CD4-positive, alpha-beta T cell (primary cell): Measurements from ENCODE around the gene ANKS1B. TPM values are rescaled to one million over a fixed set of nuclear protein-coding genes. Genes with fewer than 3 reads are reported as not detected.

ENCODE experiments used
- ATAC-seq: fragments of 200-7000 bp; cut with Tn5 transposase; one replicate; pipeline ENCODE4 v1.10.0; 2022; ENCODE audit warnings: mild to moderate bottlenecking; ENCODE audit not compliant: poor library complexity
- CTCF ChIA-PET: fragments of 350-600 bp; sonication (Branson Sonifier 250); formaldehyde crosslinking; loops from one replicate; lab custom pipeline; 2021; ENCODE audit warnings: antibody characterized with exemption, inconsistent platforms; lab: Charles Lee
- POLR2A ChIA-PET: fragments of 350-600 bp; sonication (Branson Sonifier 250); formaldehyde crosslinking; loops from one replicate; lab custom pipeline; 2021; ENCODE audit warnings: antibody characterized with exemption, inconsistent platforms; lab: Charles Lee
- DNase-seq, 14 experiments: peaks; one replicate each; pipeline ENCODE4 v3.0.0-alpha.2; 2013 to 2020; ENCODE audit warnings: mixed read lengths in 2 of 14
- H3K27ac ChIP-seq, 2 donors: one replicate each; pipeline versions ENCODE4 v1.5.1 to v1.7.0; 2013; ENCODE audit warnings: low read length in 2 of 2, low read depth in 1 of 2, mild to moderate bottlenecking in 1 of 2
- H3K27me3 ChIP-seq, 2 experiments: 1 replicate in 1 of 2; 2 replicates in 1 of 2; pipeline versions ENCODE4 v1.6.1 to v1.7.0; 2013; ENCODE audit warnings: low read length in 2 of 2, control low read depth in 1 of 2, mild to moderate bottlenecking in 1 of 2, moderate library complexity in 1 of 2; ENCODE audit not compliant: insufficient read depth in 2 of 2, control insufficient read depth in 1 of 2
- H3K36me3 ChIP-seq: one replicate; pipeline ENCODE4 v1.6.1; 2013; ENCODE audit warnings: low read length, control low read depth; ENCODE audit not compliant: insufficient read depth
- H3K4me1 ChIP-seq: one replicate; pipeline ENCODE4 v1.6.1; 2013; ENCODE audit warnings: low read length, control low read depth; ENCODE audit not compliant: insufficient read depth
- H3K4me3 ChIP-seq: one replicate; pipeline ENCODE4 v1.5.1; 2013; ENCODE audit warnings: mild to moderate bottlenecking, low read length, moderate library complexity
- H3K9me3 ChIP-seq, 2 experiments: 1 replicate in 1 of 2; 2 replicates in 1 of 2; pipeline versions ENCODE4 v1.6.1 to v1.7.0; 2013; ENCODE audit warnings: low read length in 2 of 2, mild to moderate bottlenecking in 2 of 2, control low read depth in 1 of 2, moderate library complexity in 1 of 2; ENCODE audit not compliant: control insufficient read depth in 1 of 2, insufficient read depth in 1 of 2
- H3K27ac Mint-ChIP-seq: one replicate; pipeline ENCODE4 v1.8.0; 2020; ENCODE audit warnings: mixed read lengths
- H3K27me3 Mint-ChIP-seq: one replicate; pipeline ENCODE4 v1.8.0; 2021; ENCODE audit warnings: mixed read lengths
- H3K36me3 Mint-ChIP-seq: one replicate; pipeline ENCODE4 v1.8.0; 2021; ENCODE audit warnings: low read depth, mixed read lengths
- H3K4me1 Mint-ChIP-seq: one replicate; pipeline ENCODE4 v1.8.0; 2021; ENCODE audit warnings: low read depth, mixed read lengths
- H3K4me3 Mint-ChIP-seq: one replicate; pipeline ENCODE4 v1.8.0; 2020; ENCODE audit warnings: mild to moderate bottlenecking, mixed read lengths
- H3K9me3 Mint-ChIP-seq: one replicate; pipeline ENCODE4 v1.8.0; 2020; ENCODE audit warnings: mixed read lengths
- intact Hi-C, 2 experiments: fragments of 100-400 bp; cut with DNase I in 1 of 2; cut with micrococcal nuclease in 1 of 2; formaldehyde crosslinking; loops; one replicate each; pipeline versions ENCODE4 v1.15.1 to v1.9.0; 2023 to 2025; cut with DNase I, micrococcal nuclease
- total RNA-seq, 174 experiments: library from RNA in 2 of 174; stranded (reverse) in 2 of 174; gene quantifications; one replicate each; pipeline ENCODE4 v1.2.3 and lab custom pipeline; 2021 to 2026
- TF ChIP-seq, protein P1 (sequence below): fragments of 200-600 bp; IDR thresholded peaks from one replicate; pipeline ENCODE4 v1.8.0; 2022; ENCODE audit warnings: antibody characterized with exemption, mild to moderate bottlenecking

Gene ANKS1B
- total RNA-seq, 2 experiments from 2014 or later, result 0.16 to 1.1 TPM

DNA sequence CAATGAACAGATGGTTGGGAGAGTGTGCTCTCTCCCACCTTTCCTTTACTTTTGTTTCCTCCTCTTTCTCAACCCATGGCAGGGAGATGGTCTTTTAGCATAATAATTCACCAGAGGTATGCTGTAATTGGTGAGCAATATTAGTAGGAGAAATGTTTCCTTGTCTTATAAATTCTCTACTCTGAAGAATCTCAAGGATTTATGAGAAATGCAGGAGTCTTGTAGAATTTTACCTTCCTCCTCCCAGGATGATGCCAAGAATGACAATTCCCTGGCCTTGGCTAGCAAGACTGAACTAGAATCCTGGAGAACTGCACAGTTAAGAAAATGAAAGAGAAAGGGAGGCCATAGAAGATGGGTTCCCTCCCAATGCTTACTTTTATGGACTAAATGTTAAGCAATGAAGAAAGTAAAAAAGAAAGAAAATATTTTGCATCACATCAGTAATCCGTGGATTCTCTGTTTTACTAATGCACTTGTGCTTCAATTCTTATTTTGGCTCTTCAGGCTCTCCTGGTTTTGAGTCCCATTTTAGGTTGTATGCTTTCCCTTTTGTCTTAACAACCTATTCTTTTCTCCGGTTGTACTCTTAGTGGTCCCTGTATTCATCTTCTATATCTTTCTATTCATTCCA lies 530.1 kb downstream of the ANKS1B start:
- Mint-ChIP-seq H3K9me3 (peaks cover 10% of the 10 kb centered on the region), H3K27me3 (no peaks in the 10 kb centered on the region), H3K27ac (no peak overlapping the region), H3K36me3 (no peaks in the 10 kb centered on the region), H3K4me3 (no peak overlapping the region), H3K4me1 (no peaks in the 10 kb centered on the region)
- Histone ChIP-seq H3K27ac (no peak overlapping the region), H3K27me3 (no peaks in the 10 kb centered on the region), H3K4me1 (no peaks in the 10 kb centered on the region), H3K9me3 (no peaks in the 10 kb centered on the region), H3K36me3 (no peaks in the 10 kb centered on the region), H3K4me3 (no peak overlapping the region)
- CTCF ChIA-PET, result no interaction called here
- POLR2A ChIA-PET, result no interaction called here
- ATAC-seq, result no peak
- DNase-seq, result no peak
- intact Hi-C loops, result no loop called here
- TF ChIP-seq, protein P1, sequence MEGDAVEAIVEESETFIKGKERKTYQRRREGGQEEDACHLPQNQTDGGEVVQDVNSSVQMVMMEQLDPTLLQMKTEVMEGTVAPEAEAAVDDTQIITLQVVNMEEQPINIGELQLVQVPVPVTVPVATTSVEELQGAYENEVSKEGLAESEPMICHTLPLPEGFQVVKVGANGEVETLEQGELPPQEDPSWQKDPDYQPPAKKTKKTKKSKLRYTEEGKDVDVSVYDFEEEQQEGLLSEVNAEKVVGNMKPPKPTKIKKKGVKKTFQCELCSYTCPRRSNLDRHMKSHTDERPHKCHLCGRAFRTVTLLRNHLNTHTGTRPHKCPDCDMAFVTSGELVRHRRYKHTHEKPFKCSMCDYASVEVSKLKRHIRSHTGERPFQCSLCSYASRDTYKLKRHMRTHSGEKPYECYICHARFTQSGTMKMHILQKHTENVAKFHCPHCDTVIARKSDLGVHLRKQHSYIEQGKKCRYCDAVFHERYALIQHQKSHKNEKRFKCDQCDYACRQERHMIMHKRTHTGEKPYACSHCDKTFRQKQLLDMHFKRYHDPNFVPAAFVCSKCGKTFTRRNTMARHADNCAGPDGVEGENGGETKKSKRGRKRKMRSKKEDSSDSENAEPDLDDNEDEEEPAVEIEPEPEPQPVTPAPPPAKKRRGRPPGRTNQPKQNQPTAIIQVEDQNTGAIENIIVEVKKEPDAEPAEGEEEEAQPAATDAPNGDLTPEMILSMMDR, result no peak

DNA sequence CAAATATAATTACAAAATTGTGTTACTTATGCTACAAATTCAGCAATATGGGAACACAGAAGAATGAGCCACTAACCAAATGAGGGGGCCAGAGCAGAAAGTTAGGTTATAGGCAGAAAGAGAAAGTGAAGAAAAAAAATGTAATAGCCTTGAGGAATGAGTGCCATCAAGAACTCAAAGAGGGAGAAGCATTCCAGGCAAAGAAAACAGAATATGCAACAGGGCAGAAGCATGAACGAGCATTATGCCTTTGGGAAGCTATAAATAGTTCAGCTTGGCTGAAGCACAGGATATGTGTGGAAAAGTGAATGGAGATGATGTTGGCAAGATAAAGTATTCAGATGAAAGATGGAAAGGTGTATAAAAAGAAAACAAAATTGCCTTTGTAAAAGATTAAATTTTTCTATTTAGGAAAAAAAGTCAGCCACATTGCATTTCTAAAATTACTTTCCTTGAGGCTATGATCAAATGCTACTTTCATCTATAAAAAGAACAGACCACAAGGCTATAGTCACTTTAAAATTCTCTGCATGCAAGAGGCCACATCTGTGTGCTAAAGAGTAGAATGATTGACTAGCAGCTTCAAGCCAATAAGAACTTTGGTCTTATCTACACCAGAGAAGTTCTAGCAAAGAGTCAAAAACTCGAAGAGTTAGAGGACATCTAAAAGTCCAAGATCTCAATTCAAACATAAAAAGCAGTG lies 530.7 kb downstream of the ANKS1B start:
- CTCF ChIA-PET, result no interaction called here
- H3K27me3 Mint-ChIP-seq, result no peaks in the 10 kb centered on the region
- POLR2A ChIA-PET, result no interaction called here
- H3K36me3 Mint-ChIP-seq, result no peaks in the 10 kb centered on the region
- Histone ChIP-seq H3K4me3 (no peak overlapping the region), H3K27ac (no peak overlapping the region), H3K36me3 (no peaks in the 10 kb centered on the region), H3K9me3 (no peaks in the 10 kb centered on the region), H3K4me1 (no peaks in the 10 kb centered on the region), H3K27me3 (no peaks in the 10 kb centered on the region)
- peaks cover 10% of the 10 kb centered on the region for H3K9me3 Mint-ChIP-seq
- H3K27ac Mint-ChIP-seq, result no peak overlapping the region
- H3K4me3 Mint-ChIP-seq, result no peak overlapping the region
- DNase-seq (no peak), ATAC-seq (no peak)
- intact Hi-C loops, result no loop called here
- H3K4me1 Mint-ChIP-seq, result no peaks in the 10 kb centered on the region
- TF ChIP-seq, protein P1, result no peak

DNA sequence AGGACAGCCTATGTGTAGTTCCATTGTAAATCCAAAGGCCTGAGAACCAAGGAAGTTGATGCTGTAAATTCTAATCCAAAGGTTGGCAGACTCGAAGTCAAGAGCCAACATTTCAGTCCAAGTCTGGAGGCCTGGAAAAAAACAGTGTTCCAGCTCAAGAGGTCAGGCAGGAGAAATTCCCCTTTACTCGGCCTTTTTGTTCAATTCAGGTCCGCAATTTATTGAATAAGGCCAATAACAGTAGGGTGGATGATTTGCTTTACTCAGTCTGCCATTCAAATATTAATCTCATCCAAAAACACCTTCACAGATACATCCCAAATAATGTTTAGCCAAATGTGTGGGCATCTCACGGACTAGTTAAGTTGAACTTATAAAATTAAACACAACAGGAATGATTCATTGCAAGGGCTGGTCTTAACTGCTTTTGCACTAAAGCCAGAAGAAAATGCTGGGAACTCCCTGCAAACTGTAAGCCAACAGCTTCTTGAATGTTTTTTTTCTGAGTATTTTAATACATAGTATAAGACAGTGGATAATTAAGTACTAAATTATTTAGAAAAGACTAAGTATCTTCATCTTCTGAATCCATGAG lies 534.6 kb downstream of the ANKS1B start:
- Histone ChIP-seq H3K36me3 (no peaks in the 10 kb centered on the region), H3K27ac (no peak overlapping the region), H3K4me3 (no peak overlapping the region), H3K27me3 (no peaks in the 10 kb centered on the region), H3K4me1 (no peaks in the 10 kb centered on the region), H3K9me3 (no peaks in the 10 kb centered on the region)
- Mint-ChIP-seq H3K36me3 (no peaks in the 10 kb centered on the region), H3K4me1 (no peaks in the 10 kb centered on the region), H3K27ac (no peak overlapping the region), H3K27me3 (no peaks in the 10 kb centered on the region), H3K9me3 (peaks cover 8% of the 10 kb centered on the region), H3K4me3 (no peak overlapping the region)
- no peak for DNase-seq
- POLR2A ChIA-PET, result no interaction called here
- CTCF ChIA-PET, result no interaction called here
- TF ChIP-seq, protein P1, result no peak
- ATAC-seq, result no peak
- intact Hi-C loops, result no loop called here
